Colonic mucosa (tissue), 4 donors: ENCODE measurements around the gene C2CD4A. TPM values are rescaled to one million over a fixed set of nuclear protein-coding genes. Genes with fewer than 3 reads are reported as not detected.

Experiments
- DNase-seq: peaks from one replicate; pipeline ENCODE4 v3.0.0-alpha.2; 2020
- H3K27ac ChIP-seq: fragments of 200-600 bp; one replicate; pipeline ENCODE4 v1.8.0; 2021
- H3K27me3 ChIP-seq: fragments of 200-600 bp; one replicate; pipeline ENCODE4 v1.8.0; 2021
- H3K36me3 ChIP-seq: fragments of 200-600 bp; one replicate; pipeline ENCODE4 v1.8.0; 2021
- H3K4me1 ChIP-seq: fragments of 200-600 bp; one replicate; pipeline ENCODE4 v1.8.0; 2021; ENCODE audit warnings: mild to moderate bottlenecking
- H3K4me3 ChIP-seq: fragments of 200-600 bp; one replicate; pipeline ENCODE4 v1.8.0; 2021
- H3K9ac ChIP-seq, 2 donors: one replicate each; pipeline ENCODE4 v1.7.0; 2013; ENCODE audit warnings: control low read depth in 2 of 2, low read depth in 2 of 2, low read length in 2 of 2
- H3K9me3 ChIP-seq: fragments of 200-600 bp; one replicate; pipeline ENCODE4 v1.8.0; 2021
- intact Hi-C: fragments of 100-400 bp; cut with DNase I; formaldehyde crosslinking; loops from one replicate; pipeline ENCODE4 v1.14.1; 2022
- total RNA-seq, 2 donors: library from RNA; stranded (reverse); fragmentation: NEBNext Ultra II Directional in 1 of 2; extraction: Animal tissue kit (Norgen Biotek cat#: 25700) in 1 of 2; gene quantifications; one replicate each; pipeline ENCODE4 v1.2.1, GENCODE V29; 2021
- TF ChIP-seq, protein P1 (sequence below): fragments of 200-600 bp; IDR thresholded peaks from one replicate; pipeline ENCODE4 v1.8.0; 2022; ENCODE audit warnings: antibody characterized with exemption, mild to moderate bottlenecking
- donor health status: healthy.
- donor health status: DM: no; HTN: no; CAD: no.
- donor health status: DM: no; HTN: no; CAD: no.

C2CD4A gene
- total RNA-seq, 2 donors from 2014 or later, result 2.4 to 3.7 TPM

- no peaks in the 10 kb centered on the region for H3K9me3 ChIP-seq
- intact Hi-C loops, result no loop called here
- no peak overlapping the region for H3K9ac ChIP-seq
- peaks cover 16% of the 10 kb centered on the region for H3K4me1 ChIP-seq
- no peaks in the 10 kb centered on the region for H3K36me3 ChIP-seq
- no peak for DNase-seq
- no peaks in the 10 kb centered on the region for H3K27me3 ChIP-seq
- H3K4me3 ChIP-seq, result no peak overlapping the region
- H3K27ac ChIP-seq, result peak overlapping the region; percentile 88
- TF ChIP-seq, protein P1, sequence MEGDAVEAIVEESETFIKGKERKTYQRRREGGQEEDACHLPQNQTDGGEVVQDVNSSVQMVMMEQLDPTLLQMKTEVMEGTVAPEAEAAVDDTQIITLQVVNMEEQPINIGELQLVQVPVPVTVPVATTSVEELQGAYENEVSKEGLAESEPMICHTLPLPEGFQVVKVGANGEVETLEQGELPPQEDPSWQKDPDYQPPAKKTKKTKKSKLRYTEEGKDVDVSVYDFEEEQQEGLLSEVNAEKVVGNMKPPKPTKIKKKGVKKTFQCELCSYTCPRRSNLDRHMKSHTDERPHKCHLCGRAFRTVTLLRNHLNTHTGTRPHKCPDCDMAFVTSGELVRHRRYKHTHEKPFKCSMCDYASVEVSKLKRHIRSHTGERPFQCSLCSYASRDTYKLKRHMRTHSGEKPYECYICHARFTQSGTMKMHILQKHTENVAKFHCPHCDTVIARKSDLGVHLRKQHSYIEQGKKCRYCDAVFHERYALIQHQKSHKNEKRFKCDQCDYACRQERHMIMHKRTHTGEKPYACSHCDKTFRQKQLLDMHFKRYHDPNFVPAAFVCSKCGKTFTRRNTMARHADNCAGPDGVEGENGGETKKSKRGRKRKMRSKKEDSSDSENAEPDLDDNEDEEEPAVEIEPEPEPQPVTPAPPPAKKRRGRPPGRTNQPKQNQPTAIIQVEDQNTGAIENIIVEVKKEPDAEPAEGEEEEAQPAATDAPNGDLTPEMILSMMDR, result no peak
Observed at GRCh38 chr15:62119874-62120273, 53.1 kb downstream of the C2CD4A start.

Other genes with a start within 250 kb of the C2CD4A start
- gene VPS13C, start 6.5 kb upstream of the C2CD4A start, total RNA-seq, result 10 to 100 TPM; 33.9 to 56.5 TPM
- gene C2CD4B, start 98.3 kb downstream of the C2CD4A start, total RNA-seq, result 1 to 10 TPM; 2.6 to 5.4 TPM